NCI-H2227 (cell line): ENCODE results near the gene ANTXRL.
"Not testable (repeated sequence)": the region's sequence is repeated elsewhere in the genome, so short reads cannot be mapped to it uniquely, and the experiment has no call there.

Experiments used
- DNase-seq: peaks from one replicate; lab custom pipeline; 2025; ENCODE audit not compliant: unreplicated experiment; lab: John Stamatoyannopoulos, UW

Gene ANTXRL

DNA sequence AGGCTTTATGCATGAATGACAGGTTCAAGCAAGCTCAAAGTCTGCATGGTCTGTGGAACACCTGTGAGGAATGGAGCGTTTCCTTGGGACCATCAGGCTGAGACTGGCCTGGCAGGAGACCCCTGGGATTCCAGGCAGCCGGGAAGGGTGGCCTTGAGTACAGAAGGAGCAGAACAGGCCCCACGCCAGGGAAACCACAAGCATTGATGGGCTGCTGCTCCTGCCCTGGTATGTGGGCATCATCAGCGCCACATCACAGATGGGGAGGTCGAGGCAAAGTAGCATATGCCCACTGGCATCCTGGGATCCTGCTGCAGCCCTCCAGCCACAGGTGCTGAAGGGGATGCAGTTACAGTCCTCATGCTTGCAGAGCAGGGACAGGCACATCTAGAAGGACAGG is 40.9 kb downstream of the ANTXRL start:
- no peak for DNase-seq

DNA sequence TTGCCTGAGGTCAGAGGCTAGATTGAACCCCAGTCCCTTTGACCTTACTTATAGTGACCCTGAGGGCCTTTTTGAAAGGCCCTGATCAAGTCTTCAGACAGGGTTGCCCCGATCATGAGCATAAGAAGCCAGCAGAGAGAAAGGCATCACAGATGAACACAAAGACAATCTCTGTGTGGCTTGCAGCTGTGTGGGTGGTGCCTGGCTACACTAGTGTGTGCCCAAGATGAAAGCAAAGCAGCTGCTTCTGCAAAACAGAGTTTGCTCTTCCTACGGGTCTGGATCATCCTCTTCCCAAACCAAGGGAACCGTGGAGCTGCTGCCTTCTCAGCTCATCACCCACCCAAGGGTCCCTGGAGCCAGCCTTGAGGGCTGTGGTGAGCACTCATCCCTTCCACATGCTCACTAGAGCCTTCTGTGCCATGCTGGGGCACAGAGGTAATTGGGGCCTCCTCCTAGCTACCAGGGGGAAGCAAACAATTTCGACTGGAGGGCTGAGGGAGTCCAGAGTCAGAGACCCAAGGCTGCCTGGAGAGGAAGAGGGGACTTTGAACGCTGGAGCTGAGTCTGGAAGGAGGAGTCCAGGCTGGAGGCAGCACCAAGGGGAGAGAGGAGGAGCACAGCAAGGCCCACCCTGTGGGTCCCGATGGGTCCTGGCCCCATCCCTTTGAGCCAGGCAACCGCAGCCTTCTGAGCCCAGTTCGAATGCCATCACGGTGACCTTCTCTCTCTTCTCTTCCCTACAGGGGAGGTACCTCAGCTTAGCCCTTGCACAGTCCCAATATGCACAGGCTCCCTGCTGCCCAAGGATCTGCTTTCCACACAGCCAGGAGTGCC is 42.3 kb downstream of the ANTXRL start:
- DNase-seq: no peak

DNA sequence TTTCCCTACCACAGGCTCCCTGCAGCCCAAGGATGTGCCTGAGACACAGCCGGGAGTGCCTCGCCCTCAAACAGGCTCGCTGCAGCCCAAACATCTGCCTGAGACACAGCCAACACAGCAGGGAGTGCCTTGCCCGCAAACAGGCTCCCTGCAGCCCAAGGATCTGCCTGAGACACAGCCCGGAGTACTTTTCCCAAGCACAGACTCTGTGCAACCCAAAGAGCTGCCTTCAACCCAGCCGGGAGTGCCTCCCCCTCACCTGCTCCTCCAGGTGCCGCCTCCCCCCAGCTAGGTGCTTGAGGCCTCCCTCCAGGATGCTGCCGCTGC is 42.9 kb downstream of the ANTXRL start:
- DNase-seq: no peak

DNA sequence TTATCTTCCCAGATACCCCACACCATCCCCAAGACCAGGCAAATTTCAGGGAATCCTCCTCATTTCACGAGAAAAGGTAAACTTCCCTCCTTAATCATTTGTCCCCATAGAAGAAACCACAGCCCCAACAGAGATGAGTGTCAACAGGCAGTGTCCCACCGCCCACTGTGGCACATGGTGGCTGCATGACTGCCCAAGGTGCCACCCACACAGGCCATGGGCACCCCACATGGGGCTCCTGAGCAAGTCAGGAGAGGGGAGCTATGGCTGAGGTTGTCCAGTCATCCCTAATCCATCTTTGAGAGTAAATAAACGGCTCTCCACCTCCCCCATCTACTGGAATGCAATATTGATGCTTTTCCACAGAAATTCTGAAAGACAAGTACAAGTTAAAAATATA is 44.1 kb downstream of the ANTXRL start:
- DNase-seq: no peak

DNA sequence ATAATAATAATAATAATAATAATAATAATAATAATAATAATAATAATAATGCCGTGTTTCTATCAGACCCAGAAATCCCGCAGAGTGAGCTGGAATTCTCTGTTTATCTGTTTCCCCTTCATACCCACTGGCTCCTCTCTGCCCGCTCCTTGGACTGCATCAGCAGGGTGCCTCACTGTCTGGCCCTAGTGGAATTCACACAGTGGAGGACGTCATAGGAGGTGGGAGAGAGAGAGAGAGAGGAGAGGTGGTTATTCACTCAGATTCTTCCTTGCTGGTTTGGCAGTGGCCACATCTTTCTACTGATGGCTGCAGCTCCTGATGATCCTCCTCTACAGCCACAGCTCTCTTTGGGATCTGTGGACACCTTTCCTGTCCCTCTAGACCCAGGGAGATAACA is 78.7 kb downstream of the ANTXRL start:
- DNase-seq: not testable (repeated sequence)

DNA sequence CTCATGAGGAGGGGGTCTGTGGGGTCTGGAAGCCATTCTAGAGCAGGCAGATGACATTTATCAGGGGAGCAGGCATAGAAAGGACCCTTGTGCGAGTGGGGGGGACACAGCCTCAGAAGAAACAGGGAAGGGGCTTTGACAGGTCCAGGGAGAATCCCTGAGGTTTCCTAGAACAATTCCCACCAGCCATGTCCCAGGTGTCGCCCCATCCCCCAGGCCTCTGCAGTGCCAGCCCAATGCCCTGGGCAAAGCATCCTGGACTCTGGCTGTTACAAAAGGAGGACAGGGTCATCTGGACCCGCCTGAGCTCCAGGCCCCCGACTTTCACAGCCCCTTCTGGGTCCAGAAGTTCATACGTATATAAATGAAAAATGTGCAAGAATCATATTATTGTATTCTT is 80.4 kb downstream of the ANTXRL start:
- DNase-seq: not testable (repeated sequence)

DNA sequence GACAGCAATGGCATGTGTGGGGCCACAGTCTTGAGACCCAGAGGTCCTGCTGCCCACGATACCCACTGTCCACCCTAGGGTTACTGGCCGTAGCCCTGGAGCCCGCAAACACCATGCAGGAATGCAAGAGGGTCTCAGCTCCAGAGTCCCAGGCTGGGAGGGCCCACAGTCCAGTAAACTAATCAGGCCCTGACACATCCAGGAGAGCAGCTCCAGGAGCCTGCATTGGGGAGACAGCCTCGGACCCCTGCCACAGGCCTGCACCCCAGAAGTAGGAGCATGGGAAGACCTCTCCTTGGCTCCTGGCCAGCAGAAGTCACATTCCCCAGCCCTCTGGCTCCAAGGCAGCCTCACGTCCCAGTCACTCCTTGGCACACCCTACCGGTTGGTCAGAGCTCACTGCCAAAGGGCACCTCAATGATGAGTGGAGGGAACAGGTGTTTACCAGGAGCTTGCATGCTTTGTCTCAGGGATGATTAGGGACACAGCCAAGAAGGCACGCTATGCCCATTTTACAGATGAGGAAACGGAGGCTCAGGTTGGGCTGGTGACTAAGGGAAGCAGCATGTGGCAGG is 81.0 kb downstream of the ANTXRL start:
- not testable (repeated sequence) for DNase-seq

DNA sequence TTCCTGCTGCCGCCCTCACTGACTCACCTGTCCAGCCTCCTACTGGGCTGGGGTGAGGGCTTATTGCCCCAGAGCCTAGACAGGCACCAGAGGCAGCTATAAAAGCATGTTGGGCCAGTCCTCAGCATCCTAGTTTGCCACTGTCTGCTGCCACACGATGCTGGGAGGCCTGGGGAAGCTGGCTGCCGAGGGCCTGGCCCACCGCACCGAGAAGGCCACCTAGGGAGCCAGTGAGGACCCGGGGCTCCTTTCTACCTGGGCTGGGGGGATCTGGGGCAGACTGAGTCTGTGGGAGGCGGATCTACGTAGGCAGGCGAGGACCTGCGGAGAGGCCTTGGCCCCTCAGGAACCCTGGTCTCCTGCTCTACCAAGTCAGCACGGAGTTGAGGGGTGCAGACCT is 82.2 kb downstream of the ANTXRL start:
- not testable (repeated sequence) for DNase-seq

DNA sequence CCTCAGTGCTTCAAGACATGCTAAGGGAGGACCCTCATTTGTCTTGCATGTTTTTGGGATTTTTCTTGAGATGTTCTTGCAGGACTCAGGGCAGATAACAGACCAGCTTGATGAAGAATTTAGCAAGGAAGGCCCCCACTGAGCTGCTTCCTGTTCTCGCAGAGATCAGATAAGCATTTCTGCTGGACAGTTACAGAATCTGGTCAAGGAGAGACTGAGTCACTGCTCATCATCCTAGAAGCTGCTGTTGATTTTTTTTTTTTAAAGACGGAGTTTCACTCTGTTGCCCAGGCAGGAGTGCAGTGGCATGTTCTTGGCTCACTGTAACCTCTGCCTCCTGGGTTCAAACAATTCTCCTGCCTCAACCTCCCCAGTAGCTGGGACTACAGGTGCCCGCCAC is 87.6 kb downstream of the ANTXRL start:
- DNase-seq: not testable (repeated sequence)

DNA sequence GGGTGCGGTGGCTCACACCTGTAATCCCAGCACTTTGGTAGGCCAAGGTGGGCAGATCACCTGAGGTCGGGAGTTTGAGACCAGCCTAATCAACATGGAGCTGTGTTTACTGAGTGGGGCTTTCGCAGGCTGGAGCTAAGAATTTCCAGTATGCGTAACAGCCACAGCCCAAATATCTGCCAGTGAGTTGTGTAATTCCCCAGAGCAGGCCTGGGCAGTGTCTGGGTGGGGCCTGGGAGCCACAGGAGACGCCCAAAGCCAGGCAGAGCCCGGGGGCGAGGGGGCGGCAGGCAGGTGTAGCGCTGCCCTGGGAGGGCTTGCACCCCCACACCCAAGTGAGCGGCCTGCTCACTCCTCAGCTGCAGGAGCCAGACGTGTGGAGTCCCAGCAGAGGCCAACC is 88.6 kb downstream of the ANTXRL start, which contains the start of gene ANXA8L1:
TSS of gene ANXA8L1 (plus strand) at position 371 of the 400 bp plus-strand sequence. CDS start 76 bp downstream, outside the sequence.
- not testable (repeated sequence) for DNase-seq

DNA sequence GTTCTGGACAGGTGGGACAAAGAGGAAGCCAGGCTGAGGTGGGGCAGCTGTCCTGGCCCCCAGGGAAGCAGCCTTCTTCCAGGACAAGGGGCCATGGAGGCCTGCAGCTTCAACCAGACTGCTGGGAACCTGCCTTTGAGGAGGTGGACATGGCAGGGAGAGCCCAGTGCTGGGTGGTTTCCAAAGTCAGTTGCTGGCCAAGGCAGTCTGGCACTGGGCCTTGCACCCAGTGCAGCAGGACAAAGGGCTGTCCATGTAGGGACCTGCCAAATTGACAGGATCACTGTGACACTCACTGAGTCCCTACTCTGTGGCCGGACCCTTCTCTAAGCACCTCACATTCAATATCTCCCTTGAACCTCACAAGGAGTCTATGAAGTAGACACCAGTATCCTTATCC is 90.2 kb downstream of the ANTXRL start:
- DNase-seq: not testable (repeated sequence)

DNA sequence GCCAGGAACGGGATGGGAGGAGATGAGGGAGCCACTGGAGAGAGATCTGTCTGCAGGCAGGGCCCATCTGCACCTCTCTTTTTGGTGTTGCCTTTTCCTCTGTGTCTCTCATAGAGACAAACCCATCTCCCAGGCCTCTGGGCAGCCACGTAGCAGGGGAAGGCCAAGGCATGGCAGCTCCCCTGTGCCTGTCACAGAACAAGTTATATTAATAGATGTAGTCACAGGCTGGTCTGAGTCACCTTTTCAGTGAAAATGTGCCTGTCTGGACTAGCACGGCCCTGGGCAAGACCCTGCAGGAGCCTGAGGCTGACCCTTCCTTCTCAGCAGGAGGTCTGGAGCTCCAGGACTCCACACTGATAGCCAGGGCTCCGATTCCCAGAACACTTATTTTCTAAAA is 90.9 kb downstream of the ANTXRL start:
- not testable (repeated sequence) for DNase-seq

DNA sequence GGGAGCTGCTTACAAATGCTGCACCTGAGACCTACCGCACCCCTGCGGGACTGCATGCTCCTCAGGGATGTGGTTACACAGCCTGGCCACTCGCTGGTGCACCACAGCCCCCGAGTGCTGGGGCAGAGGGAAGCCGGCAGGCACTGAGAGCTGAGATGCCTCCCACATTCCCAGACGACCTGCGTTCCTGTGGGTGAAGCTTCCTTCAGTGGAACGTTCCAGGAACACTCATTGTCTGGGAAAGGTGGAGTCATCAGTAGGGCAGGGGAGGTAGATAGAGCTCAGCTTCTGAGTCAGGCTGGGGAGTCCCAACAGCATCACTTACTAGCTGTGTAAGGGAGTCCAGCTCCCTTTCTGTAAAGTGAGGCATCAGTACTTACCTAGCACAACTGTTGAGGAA is 91.3 kb downstream of the ANTXRL start:
- not testable (repeated sequence) for DNase-seq

DNA sequence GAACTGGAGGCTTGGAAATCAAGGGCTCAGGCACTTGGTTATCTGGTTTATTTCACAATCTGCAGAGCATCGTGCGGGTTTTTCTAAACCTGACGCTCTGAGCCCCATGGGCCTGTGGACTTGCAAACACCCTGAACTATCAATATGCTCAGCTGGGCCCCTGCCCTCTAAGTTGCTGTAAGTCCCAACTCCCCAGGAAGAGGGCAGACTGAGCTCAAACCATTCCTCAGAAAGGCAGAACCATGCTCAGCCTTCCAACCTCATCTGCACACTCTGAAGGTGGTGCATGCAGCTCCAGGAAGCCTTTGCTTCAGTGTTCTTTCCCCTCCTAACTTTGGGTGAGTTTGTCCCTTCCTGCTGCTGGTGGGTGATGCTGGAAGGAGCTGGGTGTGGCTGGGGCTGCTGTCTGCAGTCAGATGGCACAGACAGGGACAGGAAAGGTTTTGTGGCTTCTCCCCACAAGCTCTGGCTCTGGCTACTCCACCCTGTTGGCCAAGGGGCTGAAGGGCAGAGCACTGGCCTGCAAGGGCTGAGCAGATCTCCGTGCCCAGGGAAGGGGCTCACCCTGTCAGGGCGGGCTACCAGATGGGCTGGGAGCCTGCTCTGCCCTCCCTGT is 92.5 kb downstream of the ANTXRL start:
- DNase-seq: not testable (repeated sequence)
